RWPE2 (cell line): ENCODE measurements around the gene RNASEH2C.
"Not testable (repeated sequence)": the region's sequence is repeated elsewhere in the genome, so short reads cannot be mapped to it uniquely, and the experiment has no call there.

Experiments used
- ATAC-seq: fragments of 200-7000 bp; cut with Tn5 transposase; 3 replicates; pipeline ENCODE4 v1.9.1; 2021; ENCODE audit warnings: low read depth
- DNase-seq: peaks from one replicate; pipeline ENCODE4 v3.0.0-alpha.2; 2020; ENCODE audit warnings: low spot score
- H3K27ac ChIP-seq: fragments of 450-650 bp; 2 replicates; pipeline ENCODE4 v1.5.1; 2017; ENCODE audit warnings: mild to moderate bottlenecking; ENCODE audit not compliant: poor library complexity, severe bottlenecking
- H3K27me3 ChIP-seq: fragments of 250-450 bp; sonication (Bioruptor Pico); 2 replicates; pipeline ENCODE4 v1.5.1; 2021; ENCODE audit warnings: mild to moderate bottlenecking, moderate library complexity; ENCODE audit not compliant: insufficient read depth, poor library complexity, severe bottlenecking
- H3K36me3 ChIP-seq: fragments of 250-450 bp; sonication (Bioruptor Pico); 2 replicates; pipeline ENCODE4 v1.5.1; 2020; ENCODE audit warnings: low read depth, mild to moderate bottlenecking, moderate library complexity
- H3K4me1 ChIP-seq: fragments of 250-450 bp; sonication (Bioruptor Pico); 2 replicates; pipeline ENCODE4 v1.5.1; 2021; ENCODE audit warnings: mild to moderate bottlenecking, moderate library complexity; ENCODE audit not compliant: insufficient read depth, poor library complexity, severe bottlenecking
- H3K4me3 ChIP-seq: fragments of 250-450 bp; sonication (Bioruptor Pico); 2 replicates; pipeline ENCODE4 v1.5.1; 2021; ENCODE audit warnings: mild to moderate bottlenecking, moderate library complexity; ENCODE audit not compliant: severe bottlenecking
- H3K9me3 ChIP-seq: fragments of 250-450 bp; sonication (Bioruptor Pico); 2 replicates; pipeline ENCODE4 v1.5.1; 2021; ENCODE audit warnings: mild to moderate bottlenecking, moderate library complexity; ENCODE audit not compliant: severe bottlenecking
- CTCF ChIP-seq: fragments of 450-650 bp; IDR thresholded peaks from one replicate; pipeline ENCODE4 v1.5.1; 2017; ENCODE audit warnings: mild to moderate bottlenecking, moderate library complexity; ENCODE audit not compliant: poor library complexity, severe bottlenecking

RNASEH2C gene

GRCh38 chr11:65741185-65741584 is 20.6 kb upstream of the RNASEH2C start:
- Histone ChIP-seq H3K27me3 (no peaks in the 10 kb centered on the region), H3K4me1 (no peaks in the 10 kb centered on the region), H3K4me3 (no peak overlapping the region), H3K27ac (no peak overlapping the region), H3K36me3 (no peaks in the 10 kb centered on the region), H3K9me3 (no peaks in the 10 kb centered on the region)
- no peak for DNase-seq
- no peak for ATAC-seq
- no peak for TF ChIP-seq CTCF

DNA sequence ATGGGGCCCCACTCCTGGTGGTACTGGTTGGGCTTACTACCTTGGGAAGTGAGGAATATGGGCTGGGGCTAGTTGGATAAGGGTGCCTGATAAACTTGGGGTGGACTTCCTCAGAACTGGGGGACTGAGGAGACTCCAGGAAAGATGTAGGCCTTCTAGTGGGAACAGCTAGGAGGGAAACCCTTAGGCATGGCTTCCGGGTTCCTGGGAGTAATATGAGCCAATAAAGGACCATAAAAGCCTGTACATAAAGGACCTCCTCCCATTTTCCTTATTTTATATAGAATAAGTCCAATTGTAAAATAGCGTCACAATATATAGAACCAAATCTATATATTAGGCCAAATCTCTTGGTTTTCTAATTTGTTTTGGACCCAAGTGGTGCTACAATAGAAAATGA is 18.4 kb upstream of the RNASEH2C start:
- Histone ChIP-seq H3K4me3 (no peak overlapping the region), H3K27me3 (no peaks in the 10 kb centered on the region), H3K9me3 (no peaks in the 10 kb centered on the region), H3K4me1 (no peaks in the 10 kb centered on the region), H3K36me3 (no peaks in the 10 kb centered on the region), H3K27ac (no peak overlapping the region)
- TF ChIP-seq CTCF: no peak
- DNase-seq (no peak), ATAC-seq (no peak)

GRCh38 chr11:65736810-65737209 is 16.2 kb upstream of the RNASEH2C start:
- ATAC-seq (no peak), DNase-seq (no peak)
- H3K4me3 ChIP-seq: no peak overlapping the region
- no peak for TF ChIP-seq CTCF
- H3K36me3 ChIP-seq: no peaks in the 10 kb centered on the region
- no peak overlapping the region for H3K27ac ChIP-seq
- no peaks in the 10 kb centered on the region for H3K4me1 ChIP-seq
- H3K27me3 ChIP-seq: no peaks in the 10 kb centered on the region
- no peaks in the 10 kb centered on the region for H3K9me3 ChIP-seq

DNA sequence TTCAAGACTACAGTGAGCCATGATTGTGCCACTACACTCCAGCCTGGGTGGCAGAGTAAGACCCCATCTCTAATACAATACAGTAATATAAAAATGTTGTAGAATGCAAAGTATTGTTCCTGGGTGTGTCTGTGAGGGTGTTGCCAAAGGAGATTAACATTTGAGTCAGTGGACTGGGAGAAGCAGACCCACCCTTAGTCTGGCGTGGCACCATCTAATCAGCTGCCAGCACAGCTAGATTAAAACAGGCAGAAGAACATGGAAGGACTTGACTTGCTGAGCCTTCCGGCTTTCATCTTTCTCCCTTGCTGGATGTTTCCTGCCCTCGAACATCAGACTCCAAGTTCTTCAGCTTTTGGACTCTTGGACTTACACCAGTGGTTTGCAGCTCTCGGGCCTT is 14.5 kb upstream of the RNASEH2C start:
- not testable (repeated sequence) for DNase-seq, H3K4me1 ChIP-seq, H3K36me3 ChIP-seq, H3K27ac ChIP-seq, H3K4me3 ChIP-seq, H3K27me3 ChIP-seq, H3K9me3 ChIP-seq, ATAC-seq

DNA sequence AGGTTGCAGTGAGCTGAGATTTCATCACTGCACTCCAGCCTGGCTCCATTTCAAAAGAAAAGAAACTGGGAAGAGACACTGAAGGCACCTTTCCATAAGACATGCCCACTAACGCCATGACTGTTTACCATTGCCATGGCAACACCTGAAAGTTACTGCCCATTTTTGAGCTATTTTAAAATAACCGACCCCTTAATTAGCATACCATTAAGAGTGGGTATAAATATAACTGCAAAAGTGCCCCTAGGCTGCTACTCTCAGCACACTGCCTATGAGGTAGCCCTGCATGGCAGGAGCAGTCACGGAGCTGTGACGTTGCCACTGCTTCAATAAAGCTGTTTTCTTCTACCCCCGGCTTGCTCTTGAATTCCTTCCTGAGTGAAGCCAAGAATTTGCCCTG is 9.9 kb upstream of the RNASEH2C start:
- no peaks in the 10 kb centered on the region for H3K36me3 ChIP-seq
- DNase-seq: no peak
- TF ChIP-seq CTCF: no peak
- no peak overlapping the region for H3K27ac ChIP-seq
- no peaks in the 10 kb centered on the region for H3K4me1 ChIP-seq
- ATAC-seq: no peak
- no peak overlapping the region for H3K4me3 ChIP-seq
- no peaks in the 10 kb centered on the region for H3K27me3 ChIP-seq
- H3K9me3 ChIP-seq: no peaks in the 10 kb centered on the region
